Tibial nerve (tissue), 4 donors: Measurements from ENCODE around the gene SPON1. TPM values are rescaled to one million over a fixed set of nuclear protein-coding genes. Genes with fewer than 3 reads are reported as not detected.

Experiments
- DNase-seq, 2 donors: peaks; one replicate each; pipeline ENCODE4 v3.0.0-alpha.2; 2019; ENCODE audit warnings: low spot score in 2 of 2
- H3K27ac ChIP-seq, 4 donors: fragments of 200-600 bp; sonication (generic) in 3 of 4; one replicate each; pipeline ENCODE4 v1.5.1; 2017 to 2019; ENCODE audit warnings: mild to moderate bottlenecking in 1 of 4
- H3K27me3 ChIP-seq, 2 donors: fragments of 200-600 bp; sonication (generic) in 1 of 2; one replicate each; pipeline versions ENCODE4 v1.5.1 to v1.6.0; 2017 to 2019
- H3K36me3 ChIP-seq, 3 donors: fragments of 200-600 bp; sonication (generic); one replicate each; pipeline ENCODE4 v1.5.1; 2018 to 2019
- H3K4me1 ChIP-seq, 4 donors: fragments of 200-600 bp; sonication (generic) in 3 of 4; one replicate each; pipeline ENCODE4 v1.5.1; 2017 to 2019
- H3K4me3 ChIP-seq, 4 donors: fragments of 200-600 bp; sonication (generic) in 3 of 4; one replicate each; pipeline ENCODE4 v1.5.1; 2017 to 2019; ENCODE audit warnings: mild to moderate bottlenecking in 1 of 4, moderate library complexity in 1 of 4
- H3K9me3 ChIP-seq, 4 donors: fragments of 200-600 bp; sonication (generic) in 3 of 4; one replicate each; pipeline ENCODE4 v1.5.1; 2017 to 2019
- EP300 ChIP-seq, 2 donors: sonication (generic); formaldehyde crosslinking; IDR thresholded peaks; one replicate each; pipeline ENCODE4 v1.6.1; 2017; ENCODE audit warnings: antibody characterized with exemption in 2 of 2, mild to moderate bottlenecking in 1 of 2
- POLR2A ChIP-seq, 2 donors: fragments of 450-650 bp; IDR thresholded peaks; one replicate each; pipeline ENCODE4 v1.6.1; 2017; ENCODE audit warnings: antibody characterized with exemption in 2 of 2, mild to moderate bottlenecking in 2 of 2, moderate library complexity in 2 of 2
- WGBS, 2 donors: methylation state at CpG; one replicate each; pipeline ENCODE4 v1.1.5; 2018; 5-methylcytosine and 5-hydroxymethylcytosine counted together
- total RNA-seq, 4 donors: library from RNA; depleted of rRNA; stranded (reverse); fragments of >200 nt; gene quantifications; one replicate each; pipeline ENCODE4 v1.1.0, GENCODE V29; 2016
- TF ChIP-seq, protein P1 (sequence below), 5 experiments: fragments of 200-600 bp in 3 of 5; fragments of 450-650 bp in 2 of 5; sonication (generic) in 3 of 5; IDR thresholded peaks; one replicate each; pipeline ENCODE4 v1.5.1; 2016 to 2019; ENCODE audit warnings: antibody characterized with exemption in 5 of 5, mild to moderate bottlenecking in 3 of 5, moderate library complexity in 2 of 5

The SPON1 gene
- total RNA-seq, 4 donors from 2014 or later = 13.5 to 33.9 (median 30.2) TPM

DNA sequence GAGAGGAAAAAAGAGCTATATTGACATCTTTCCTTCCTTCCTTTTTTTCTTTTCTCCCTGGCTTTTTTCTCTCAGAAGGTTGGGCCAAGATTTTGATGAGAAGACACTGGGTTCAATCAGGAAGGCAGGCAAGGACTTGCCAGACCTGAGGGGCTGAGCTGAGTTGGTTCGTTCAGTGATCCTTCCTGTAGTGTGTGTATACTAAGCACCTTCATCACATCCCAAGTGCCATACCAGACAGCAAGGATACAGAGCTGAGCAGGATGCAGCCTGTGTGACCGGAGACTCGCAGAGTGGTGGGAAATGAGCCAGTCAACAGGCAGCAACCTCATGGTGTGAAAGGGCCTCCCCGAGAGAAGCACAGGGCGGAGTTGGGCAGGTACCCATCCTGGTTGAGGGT is 95.5 kb downstream of the SPON1 start:
- Histone ChIP-seq H3K36me3 (no peaks in the 10 kb centered on the region), H3K27ac (no peak overlapping the region), H3K4me1 (no peaks in the 10 kb centered on the region), H3K4me3 (no peak overlapping the region), H3K27me3 (no peaks in the 10 kb centered on the region), H3K9me3 (no peaks in the 10 kb centered on the region)
- no peak for TF ChIP-seq EP300 (IDR thresholded peaks at IDR 0.05)
- TF ChIP-seq, protein P1, sequence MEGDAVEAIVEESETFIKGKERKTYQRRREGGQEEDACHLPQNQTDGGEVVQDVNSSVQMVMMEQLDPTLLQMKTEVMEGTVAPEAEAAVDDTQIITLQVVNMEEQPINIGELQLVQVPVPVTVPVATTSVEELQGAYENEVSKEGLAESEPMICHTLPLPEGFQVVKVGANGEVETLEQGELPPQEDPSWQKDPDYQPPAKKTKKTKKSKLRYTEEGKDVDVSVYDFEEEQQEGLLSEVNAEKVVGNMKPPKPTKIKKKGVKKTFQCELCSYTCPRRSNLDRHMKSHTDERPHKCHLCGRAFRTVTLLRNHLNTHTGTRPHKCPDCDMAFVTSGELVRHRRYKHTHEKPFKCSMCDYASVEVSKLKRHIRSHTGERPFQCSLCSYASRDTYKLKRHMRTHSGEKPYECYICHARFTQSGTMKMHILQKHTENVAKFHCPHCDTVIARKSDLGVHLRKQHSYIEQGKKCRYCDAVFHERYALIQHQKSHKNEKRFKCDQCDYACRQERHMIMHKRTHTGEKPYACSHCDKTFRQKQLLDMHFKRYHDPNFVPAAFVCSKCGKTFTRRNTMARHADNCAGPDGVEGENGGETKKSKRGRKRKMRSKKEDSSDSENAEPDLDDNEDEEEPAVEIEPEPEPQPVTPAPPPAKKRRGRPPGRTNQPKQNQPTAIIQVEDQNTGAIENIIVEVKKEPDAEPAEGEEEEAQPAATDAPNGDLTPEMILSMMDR (IDR thresholded peaks at IDR 0.05) = no peak
- TF ChIP-seq POLR2A (IDR thresholded peaks at IDR 0.05) = no peak
- WGBS, 2 donors = 83 to 92% methylated on average over 5 of the region's 5 CpGs
- no peak for DNase-seq

DNA sequence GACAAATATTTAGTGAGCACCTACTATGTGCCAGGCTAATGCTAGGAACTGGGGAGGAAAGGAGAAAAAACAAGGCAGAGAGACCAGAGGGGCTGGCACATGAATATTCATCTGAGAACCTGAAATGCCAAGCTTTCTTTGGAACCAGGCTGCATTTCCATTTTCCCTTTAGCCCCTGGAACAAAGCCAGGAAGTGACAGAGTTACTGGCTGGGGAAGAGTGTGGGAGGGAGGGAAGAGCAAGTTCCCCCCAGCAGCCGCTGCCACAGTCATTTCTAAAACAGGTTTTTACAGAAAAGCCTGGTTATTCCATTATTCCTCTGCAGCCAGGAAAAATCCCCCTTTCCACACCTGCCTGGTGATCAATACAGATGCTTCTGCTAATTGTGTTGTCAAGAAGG is 97.0 kb downstream of the SPON1 start:
- no peak for DNase-seq
- TF ChIP-seq EP300 (IDR thresholded peaks at IDR 0.05) = no peak
- no peak for TF ChIP-seq POLR2A (IDR thresholded peaks at IDR 0.05)
- TF ChIP-seq, protein P1 (IDR thresholded peaks at IDR 0.05) = no peak
- Histone ChIP-seq H3K27me3 (no peaks in the 10 kb centered on the region), H3K27ac (no peak overlapping the region), H3K4me1 (no peaks in the 10 kb centered on the region), H3K9me3 (no peaks in the 10 kb centered on the region), H3K36me3 (no peaks in the 10 kb centered on the region), H3K4me3 (no peak overlapping the region)
- WGBS, 2 donors = 42 to 44% methylated on average over 1 of the region's 1 CpG

DNA sequence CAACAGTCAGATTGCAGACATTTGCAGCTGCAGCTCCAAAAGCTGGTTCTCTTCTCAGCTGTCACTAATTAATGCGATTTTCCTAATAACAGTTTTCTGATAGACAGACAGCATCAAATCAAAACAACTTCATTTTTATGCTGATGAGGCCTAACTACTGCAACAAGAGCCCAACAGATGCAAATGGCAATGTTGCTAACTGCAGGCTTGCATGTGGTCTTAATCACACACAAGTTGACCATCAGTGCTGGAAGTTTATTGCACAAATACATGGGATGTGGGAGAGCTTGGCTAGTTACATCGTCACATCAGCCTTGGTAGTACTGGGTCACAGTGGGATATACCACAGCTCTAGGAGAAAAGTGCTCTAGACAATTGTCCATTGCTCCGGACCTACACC is 99.2 kb downstream of the SPON1 start:
- H3K27me3 ChIP-seq = no peaks in the 10 kb centered on the region
- no peaks in the 10 kb centered on the region for H3K36me3 ChIP-seq
- H3K4me1 ChIP-seq = no peaks in the 10 kb centered on the region
- WGBS, 2 donors = 94 to 97% methylated on average over 3 of the region's 3 CpGs
- DNase-seq = no peak
- TF ChIP-seq POLR2A (IDR thresholded peaks at IDR 0.05) = no peak
- TF ChIP-seq, protein P1 (IDR thresholded peaks at IDR 0.05) = no peak
- H3K27ac ChIP-seq = no peak overlapping the region
- no peak overlapping the region for H3K4me3 ChIP-seq
- H3K9me3 ChIP-seq = no peaks in the 10 kb centered on the region

DNA sequence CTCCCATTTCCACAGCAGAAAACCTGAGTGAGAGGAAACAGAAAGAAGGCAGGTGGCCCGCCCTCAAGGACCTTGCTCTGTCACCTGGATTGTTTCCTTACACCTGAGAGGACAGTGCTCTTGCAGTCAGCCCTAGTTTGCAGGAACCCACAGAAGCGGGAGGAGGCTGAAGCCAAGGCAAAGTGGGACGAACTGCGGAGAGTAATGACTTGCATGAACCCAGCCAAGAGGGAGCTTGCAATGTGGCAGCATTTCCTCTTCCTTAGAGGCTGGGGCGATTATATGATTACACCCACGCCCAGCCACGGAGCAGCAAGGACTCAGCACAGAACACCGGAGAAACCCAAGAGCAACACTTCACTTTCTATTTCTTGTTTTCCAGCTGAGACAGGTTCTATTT is 102.6 kb downstream of the SPON1 start:
- no peak for DNase-seq
- H3K27me3 ChIP-seq = no peaks in the 10 kb centered on the region
- H3K4me3 ChIP-seq = no peak overlapping the region
- H3K9me3 ChIP-seq = no peaks in the 10 kb centered on the region
- no peak for TF ChIP-seq EP300 (IDR thresholded peaks at IDR 0.05)
- TF ChIP-seq, protein P1 (IDR thresholded peaks at IDR 0.05) = no peak
- TF ChIP-seq POLR2A (IDR thresholded peaks at IDR 0.05) = no peak
- no peak overlapping the region for H3K27ac ChIP-seq
- WGBS, 2 donors = 42 to 47% methylated on average over 8 of the region's 8 CpGs
- no peaks in the 10 kb centered on the region for H3K36me3 ChIP-seq
- H3K4me1 ChIP-seq = no peaks in the 10 kb centered on the region

DNA sequence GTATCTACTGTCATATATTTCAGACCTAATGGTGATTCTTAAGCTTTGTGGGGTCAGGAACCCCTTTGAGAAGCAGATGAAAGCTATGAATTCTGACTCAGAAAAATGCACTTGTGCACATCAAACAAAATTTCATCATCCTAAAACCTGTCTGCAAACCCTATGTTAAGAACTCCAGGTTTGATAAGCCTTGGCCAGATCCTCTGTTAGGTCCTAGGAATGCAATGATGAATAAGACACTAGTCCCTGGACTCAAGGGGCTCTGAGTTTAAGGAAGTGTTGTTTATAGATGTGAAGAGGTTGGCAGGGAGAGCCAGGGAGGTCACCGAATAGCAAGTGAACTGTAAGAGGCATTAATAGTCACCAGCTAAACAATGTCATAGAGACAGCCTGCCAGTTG is 103.2 kb downstream of the SPON1 start:
- H3K4me3 ChIP-seq = no peak overlapping the region
- 63 to 72% methylated on average over 1 of the region's 1 CpG for WGBS, 2 donors

More for the DNA sequence above, 103.2 kb downstream of the SPON1 start:
- no peak for DNase-seq
- no peaks in the 10 kb centered on the region for H3K9me3 ChIP-seq
- H3K27me3 ChIP-seq = no peaks in the 10 kb centered on the region
- no peak overlapping the region for H3K27ac ChIP-seq
- TF ChIP-seq, protein P1 (IDR thresholded peaks at IDR 0.05) = no peak
- no peak for TF ChIP-seq POLR2A (IDR thresholded peaks at IDR 0.05)
- TF ChIP-seq EP300 (IDR thresholded peaks at IDR 0.05) = no peak
- no peaks in the 10 kb centered on the region for H3K4me1 ChIP-seq
- H3K36me3 ChIP-seq = no peaks in the 10 kb centered on the region
